NCI-H460 (cell line): Measurements from ENCODE around the gene RNGTT. TPM values are rescaled to one million over a fixed set of nuclear protein-coding genes. Genes with fewer than 3 reads are reported as not detected.

ENCODE experiments used
- DNase-seq: peaks from one replicate; pipeline ENCODE4 v3.0.0-alpha.2; 2016; ENCODE audit warnings: low read depth; ENCODE audit errors: extremely low read depth
- small RNA-seq, 2 experiments: library from RNA; depleted of rRNA; stranded (forward); fragments of <200 nt; gene quantifications; one replicate each; pipeline ENCODE3, GENCODE V24; 2014
- total RNA-seq: library from RNA; depleted of rRNA; stranded (reverse); fragments of >200 nt; shearing (Covaris generic); gene quantifications from 2 replicates; pipeline ENCODE4 v1.2.3, GENCODE V29; 2014; rRNA removed

RNGTT gene
- total RNA-seq, 1 experiment from 2014 or later, result 24.1 TPM

DNA sequence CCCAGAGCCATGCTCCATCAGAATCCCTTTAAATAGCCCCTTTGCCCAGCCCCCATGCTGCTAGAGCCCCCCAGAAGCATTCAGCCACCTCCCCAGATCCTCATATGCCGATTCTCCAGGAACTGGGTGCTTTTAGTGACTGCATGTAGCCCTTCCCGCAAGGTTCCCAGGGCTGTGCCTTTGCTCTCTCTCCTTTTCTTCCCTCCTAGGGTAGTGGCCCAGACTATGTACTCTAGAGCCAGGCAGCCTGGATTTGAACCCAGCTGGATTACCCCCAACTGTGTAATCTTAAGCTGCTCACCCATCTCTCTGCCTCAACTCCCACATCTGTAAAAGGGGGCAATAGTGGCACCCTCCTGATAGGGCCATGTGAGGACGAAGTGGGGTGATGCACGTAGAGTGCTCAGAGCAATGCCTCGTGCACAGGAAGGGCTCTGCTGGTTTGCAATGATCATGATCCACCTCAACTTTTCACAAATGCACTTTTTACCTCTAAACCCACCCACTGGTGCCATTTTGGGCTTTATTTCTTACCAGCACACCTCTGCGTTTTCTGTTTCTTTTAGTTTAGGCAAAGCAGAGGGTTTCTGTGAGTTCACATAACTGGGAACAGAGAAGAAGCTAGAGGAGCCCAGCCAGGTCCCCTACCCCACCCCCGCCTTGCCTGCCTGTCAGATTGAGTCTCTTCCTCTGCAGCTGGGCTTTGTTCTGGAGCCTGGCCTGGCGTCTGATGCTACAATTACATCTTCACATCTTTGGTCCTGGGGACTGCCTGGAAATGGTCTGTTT lies 396.5 kb downstream of the RNGTT start:
- no peak for DNase-seq

DNA sequence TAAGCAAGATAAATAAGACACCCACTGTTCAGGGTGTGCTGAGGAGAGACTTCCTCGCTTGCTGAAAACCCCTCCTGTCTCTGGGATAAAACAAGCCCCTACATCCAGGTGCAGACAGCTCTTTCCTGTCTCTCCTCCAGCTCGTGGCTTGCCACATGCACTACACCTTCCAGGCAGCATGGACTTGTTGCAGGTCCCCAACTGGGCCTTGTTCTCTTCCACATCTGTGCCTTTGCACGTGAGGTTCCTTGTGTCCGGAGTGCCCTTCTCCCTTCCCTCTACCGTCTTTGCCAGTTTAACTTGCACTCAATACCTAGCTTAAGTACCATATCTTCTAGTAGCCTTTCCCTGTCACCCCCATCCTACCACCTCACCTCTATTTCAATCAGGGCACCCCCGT lies 397.6 kb downstream of the RNGTT start:
- DNase-seq, result no peak

DNA sequence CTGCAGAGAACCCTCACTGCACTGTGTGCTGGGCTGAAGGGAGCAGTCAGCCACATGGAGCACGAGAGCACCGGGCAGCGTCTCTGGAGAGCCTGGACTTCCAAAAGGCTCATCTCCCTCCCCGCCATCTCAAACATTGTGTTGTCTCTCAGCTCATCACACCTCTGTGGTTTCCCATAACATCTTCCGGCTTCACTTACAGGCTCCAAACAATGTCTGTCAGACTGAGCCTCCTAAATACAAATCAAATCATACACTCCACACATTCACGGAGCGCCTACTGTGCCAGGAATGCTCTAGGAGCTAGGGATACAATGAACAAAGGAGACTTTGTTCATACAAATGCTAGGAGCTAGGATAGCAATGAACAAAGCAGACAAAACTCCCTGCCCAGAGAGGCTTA lies 398.0 kb downstream of the RNGTT start:
- DNase-seq, result no peak

DNA sequence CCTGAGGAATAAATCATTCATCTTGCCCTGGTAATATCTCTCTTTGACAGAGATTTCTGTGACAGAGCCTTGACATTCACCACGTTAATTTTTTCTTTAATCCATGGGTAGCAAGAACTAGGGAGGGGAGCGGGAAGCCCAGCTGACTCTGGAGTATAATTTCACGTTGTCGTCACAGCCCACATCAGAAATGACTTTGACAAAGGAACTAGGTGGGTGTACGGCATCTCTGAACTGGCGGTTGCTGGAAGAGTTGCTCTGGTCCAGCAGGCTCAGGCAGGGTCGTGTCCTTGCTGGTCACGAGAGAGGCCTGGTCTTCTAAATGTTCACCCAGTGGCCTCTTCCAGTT lies 400.2 kb downstream of the RNGTT start:
- DNase-seq, result no peak

DNA sequence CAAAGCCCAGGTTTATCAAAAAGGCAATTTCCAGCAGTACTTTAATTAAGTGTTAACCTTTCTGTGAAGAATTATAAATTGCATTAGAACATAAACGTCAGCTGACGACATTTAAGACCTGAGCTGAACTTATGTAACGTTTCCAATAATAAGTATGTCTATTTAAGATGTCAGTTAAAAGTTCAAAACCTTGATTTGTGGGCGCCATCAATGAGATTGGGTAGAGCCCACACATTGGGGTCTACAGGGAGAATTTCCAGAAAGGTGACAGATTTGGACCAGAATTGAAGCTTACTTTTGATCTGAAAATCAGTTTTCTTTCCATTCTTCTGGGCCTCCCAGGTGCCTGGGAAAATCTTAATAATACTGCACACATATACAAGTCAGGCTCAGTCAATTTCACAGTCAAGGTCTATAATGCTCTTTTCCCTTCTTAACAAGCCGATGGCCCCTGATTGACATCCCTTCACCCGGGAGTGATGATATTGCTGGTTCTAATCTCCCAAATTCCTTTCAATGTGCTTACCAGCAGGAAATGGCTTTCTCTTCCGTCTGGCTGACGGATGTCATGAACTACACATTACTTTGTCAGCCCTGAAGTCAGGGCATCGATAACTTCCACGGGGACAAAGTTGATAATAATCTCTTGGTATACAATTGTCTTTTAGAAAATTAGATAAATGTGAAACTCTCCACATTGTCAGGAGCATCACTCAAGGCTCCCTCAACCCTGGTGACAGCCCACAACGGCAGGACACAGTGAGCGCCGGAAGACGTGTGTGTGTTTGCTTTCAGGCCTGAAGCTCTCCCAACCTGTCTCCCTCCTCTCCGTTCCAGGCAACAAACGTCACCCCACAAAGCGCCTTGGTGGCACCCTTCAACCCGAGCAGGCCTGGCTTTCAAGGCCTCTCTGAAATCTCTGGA lies 400.8 kb downstream of the RNGTT start:
- DNase-seq, result no peak

DNA sequence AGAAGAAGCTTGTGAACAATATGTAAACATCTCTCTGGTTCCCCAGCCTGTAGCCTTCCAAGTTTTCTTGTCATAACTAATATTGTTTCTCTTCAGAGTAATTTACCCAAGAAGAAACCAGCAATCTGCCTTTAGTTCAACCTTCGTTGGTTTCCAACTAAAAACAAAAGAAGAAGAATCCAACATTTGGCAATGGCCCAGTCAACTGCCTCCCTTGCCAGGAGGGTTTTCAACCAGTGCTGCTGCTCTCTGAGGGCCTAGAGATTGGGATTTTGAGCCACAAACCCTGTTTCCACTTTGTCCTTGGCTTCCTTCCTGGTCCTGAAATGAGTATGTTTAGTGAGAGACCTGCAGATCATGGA lies 401.5 kb downstream of the RNGTT start:
- no peak for DNase-seq

DNA sequence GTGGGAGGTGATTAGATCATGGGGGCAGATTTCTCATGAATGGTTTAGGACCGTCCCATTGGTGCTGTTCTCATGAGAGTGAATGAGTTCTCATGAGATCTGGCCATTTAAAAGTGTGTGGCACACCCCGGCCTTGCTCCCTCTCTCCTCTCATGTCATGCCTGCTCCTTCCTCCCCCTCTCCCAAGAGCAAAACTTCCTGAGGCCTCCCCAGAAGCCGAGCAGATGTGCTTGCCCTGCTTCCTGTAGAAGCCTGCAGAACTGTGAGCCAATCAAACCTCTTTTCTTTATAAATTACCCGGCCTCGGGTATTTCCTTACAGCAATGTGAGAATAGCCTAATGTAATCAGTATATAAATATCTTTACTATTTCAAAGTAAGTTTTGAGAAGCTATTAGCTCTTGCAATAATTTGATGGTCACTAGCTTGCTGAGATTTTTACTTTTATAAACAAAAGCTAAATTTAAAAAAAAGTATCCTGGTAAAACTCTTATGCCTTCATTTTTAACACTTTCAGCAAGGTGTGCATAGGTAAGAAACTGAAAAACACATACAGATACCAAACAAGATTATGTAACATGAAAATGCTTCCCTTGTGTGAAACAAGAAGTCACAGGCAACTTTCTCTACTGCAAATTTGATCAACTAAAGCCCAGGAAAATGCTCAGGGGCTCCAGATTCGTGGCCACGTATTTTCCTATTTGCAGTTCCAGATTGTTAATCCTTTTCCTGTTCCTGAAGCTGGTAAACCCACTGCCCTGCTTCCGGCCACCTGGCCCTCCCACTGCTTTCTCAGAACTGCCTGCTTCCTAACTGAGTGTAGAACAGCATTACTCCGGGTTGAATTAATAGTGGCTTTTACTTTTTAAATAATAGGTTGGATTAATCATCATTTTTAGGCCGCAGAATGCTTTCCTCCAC lies 402.1 kb downstream of the RNGTT start:
- no peak for DNase-seq

Small RNA genes within 50 kb of the gene (small RNA-seq; reads per million reads assigned to genes)
- gene AL079342.1 (0 reads per million in 2 experiments), gene RF00045 (0 reads per million in 2 experiments)

Other genes with a start within 250 kb of the RNGTT start
- 65.8 and 66.2 TPM in 2 replicates for gene PNRC1, start 117.1 kb upstream of the RNGTT start, total RNA-seq
- gene SRSF12, start 154.5 kb upstream of the RNGTT start, total RNA-seq, result 0.29 and 0.37 TPM in 2 replicates
- gene PM20D2, start 182.4 kb upstream of the RNGTT start, total RNA-seq, result 31.1 and 32.0 TPM in 2 replicates